DOHH2 (cell line): ENCODE measurements around the gene LHFPL4.

ENCODE experiments used
- CTCF ChIP-seq: fragments of 200-600 bp; sonication (generic); IDR thresholded peaks from one replicate; pipeline ENCODE4 v1.5.1; 2014; ENCODE audit warnings: antibody characterized with exemption, mild to moderate bottlenecking, low read depth, low read length; ENCODE audit not compliant: poor library complexity, severe bottlenecking
- EZH2phosphoT487 ChIP-seq: fragments of 200-600 bp; sonication (generic); IDR thresholded peaks from 2 replicates; pipeline ENCODE4 v1.6.1; 2017; ENCODE audit warnings: borderline replicate concordance, mild to moderate bottlenecking, antibody characterized with exemption, low read length, moderate library complexity, mixed read lengths

- no peak for TF ChIP-seq CTCF
- no peak for TF ChIP-seq EZH2phosphoT487
Measured at GRCh38 chr3:9569054-9569453, 15.4 kb upstream of the LHFPL4 start.
